GM19240 (cell line): ENCODE data around the gene LRRC3C.
A peak's percentile ranks its signal among the peaks of the same experiment; 100 is the strongest.

Experiments
- DNase-seq: peaks from one replicate; pipeline ENCODE4 v3.0.0; 2011; ENCODE audit warnings: low spot score; ENCODE audit not compliant: insufficient read length

Gene LRRC3C

DNA sequence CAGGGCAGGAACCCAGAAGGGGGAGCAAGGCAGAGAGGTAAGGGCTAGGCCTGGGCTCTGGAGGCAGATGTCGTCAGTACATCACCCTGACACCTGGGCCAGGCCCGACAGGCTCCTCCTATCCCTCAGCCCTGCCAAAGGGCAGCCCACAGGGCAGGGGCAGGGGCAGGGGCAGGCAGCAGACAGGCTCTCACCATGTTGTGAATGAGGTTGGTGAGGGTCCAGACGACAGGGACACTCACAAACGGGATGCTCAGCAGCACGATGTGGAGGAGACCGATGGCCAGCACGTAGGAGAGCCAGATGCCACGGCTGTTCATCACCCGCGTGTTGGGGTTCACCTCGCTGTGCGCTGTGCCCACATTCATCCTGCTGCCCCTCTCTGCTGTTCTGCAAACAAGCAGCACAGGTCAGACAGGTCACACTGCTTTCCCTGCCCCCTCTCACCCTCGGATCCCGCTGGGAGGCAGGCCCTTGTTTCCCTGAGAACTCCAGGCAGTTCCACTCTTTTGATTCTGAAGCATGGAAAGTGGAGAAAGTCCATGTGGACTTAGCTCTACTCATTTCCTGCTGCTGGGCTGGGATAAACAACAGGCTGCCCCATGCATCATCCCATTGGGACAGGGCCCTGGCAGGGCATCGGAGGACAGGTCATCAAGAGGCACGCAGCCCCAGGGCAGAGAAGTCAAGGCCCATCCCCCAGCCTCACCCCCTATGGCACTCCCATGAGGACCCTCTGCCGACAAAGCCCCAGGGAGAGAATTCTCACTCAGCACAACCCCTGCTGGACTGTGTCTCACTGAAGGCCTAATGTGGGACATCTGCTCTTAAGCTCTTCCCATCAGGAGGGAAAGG, 3.5 kb upstream of the LRRC3C start:
- no peak for DNase-seq

DNA sequence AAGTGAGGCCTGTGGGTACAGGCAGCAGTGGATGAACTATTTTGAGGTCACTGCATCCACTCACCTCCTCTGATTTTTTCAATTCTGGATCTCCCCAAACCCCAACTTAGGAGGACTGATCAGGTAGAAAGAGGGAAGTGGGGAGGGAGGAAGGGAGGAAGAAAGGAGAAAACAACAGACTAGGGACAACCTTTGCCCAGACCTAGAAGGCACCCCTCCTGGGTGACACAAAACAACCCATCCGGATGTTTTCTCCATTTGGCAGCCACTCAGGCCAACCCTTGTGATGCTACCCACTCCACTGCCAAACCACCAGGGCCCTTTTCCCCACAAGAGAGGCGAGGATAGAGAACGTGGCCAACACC, 2.9 kb upstream of the LRRC3C start:
- DNase-seq: no peak

DNA sequence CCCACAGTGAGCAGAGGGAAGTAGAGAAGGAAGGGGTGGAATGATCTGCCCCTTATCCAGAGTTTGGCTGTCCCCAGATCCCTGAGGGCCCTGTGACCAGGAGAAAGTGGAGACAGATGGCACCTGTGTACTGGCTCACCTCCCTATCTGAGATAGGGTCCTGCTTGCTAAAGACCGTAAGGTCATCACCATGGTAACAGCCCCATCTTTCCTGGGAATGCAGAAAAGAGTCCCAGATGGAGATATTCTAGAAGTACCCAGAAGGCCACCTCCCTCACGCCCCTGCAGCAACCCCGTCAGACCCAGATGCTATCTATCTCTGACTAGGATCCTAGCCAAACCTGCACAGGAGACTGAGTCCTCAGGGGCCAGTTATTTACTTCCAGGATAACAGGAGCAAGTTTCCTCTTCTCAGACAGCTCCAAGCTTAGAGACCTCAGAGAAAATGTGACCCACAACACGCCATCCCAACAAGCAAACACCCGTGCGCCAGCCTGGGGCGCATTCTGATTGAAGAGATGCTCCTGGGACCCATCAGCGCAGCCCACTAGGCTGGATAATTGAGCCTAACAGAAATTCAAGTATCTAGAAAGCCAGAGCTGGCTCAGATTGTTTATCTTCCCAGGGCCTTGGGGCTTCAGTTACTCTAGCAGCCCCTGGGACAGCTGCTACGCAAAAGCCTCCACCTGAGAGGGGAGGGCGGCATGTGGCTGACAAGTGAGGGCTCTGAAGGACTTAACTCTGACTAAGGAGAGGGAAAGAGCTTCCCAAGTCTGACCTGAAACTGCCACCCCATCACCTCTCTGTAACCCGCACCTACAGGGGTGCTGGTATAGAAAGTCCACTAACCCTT, 2.0 kb upstream of the LRRC3C start:
- no peak for DNase-seq

DNA sequence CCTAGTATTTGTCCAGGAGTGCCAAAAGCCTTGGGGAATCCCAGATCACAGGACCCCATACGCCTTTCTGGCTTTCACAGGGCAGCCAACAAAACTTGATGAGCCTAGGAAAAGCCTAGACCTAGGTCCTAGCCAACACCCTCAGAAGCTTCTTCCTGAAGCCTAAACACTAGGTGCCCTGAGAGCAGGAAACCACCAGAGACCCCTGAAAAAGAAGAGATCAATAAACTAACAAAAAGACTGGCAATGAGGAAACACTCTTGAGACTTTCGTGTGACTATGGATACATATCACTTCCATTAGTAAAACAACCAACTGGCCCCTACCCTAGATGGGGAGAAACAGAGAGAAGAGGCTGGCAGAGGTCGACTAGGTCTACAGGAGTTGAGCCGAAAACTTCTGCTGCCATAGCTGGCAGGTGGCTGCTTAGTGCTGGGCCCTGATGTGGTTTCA, 1.4 kb upstream of the LRRC3C start:
- no peak for DNase-seq

DNA sequence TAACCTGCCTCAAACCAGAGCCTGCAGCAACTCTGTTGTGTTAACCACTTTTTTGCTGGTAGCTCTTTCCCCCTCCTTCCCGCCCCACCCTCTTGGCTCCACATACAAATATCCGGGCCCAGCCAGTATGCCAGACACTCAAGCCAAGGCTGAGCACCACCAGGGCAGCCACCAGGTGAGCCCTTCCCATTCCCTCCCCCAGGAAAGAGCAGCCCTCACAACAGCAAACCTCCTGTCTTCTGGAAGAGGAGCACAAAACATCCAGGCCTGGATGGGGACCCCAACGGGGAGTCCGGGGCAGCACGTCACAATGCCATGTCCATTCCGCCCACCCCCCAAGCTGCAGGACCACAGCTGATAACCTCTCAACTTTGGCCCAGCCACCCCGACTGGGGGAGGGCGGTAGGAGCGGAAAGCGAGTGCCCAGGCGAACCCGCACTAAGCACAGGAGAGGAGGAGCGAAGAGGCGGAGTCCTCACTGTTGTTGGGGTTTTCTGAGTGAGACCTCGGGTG, 888 bp upstream of the LRRC3C start:
- no peak for DNase-seq

DNA sequence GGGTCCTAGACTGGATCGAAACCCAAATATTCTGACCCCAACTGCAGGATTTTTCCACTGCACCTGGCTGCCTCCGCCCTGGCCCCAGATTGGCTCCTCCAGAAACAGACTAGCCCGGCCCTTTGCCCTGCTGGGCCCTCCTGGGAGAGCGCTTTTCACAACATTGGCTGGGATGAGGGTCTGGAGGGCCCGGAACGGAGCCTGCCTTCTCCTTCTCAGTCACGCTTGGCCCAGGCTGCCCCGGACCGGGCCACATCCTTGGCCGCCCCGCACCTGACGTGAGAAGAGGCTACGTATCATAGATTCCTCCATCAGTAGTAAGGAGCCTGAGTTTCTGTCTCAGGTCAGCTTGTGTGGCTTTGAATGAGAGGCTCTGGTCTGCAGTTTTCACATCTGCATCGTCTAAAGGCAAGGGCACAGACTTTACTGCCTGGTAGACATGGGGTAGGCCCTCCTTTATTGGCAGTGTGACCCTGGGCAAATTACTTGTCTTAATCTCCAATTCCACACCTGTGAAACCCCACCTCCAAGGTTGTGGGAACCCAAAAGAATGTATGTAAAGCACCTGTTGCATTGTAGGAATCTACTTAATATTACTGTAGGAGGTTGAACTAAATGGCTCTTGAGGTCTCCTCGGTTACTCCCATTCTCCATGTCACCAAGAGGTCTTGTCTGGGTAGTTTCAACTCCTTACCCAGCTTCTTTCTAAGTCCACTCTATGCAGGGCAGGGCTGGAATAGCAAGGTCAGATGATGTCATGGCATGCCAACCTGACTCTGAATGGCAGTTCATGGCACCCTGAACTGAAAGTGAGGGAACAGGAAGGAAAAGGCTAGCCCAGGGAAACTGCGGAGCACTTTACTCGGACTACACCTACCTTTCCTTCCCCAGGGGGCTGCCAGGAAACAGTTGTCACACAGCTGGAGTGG, 661 bp downstream of the LRRC3C start:
- DNase-seq: no peak

DNA sequence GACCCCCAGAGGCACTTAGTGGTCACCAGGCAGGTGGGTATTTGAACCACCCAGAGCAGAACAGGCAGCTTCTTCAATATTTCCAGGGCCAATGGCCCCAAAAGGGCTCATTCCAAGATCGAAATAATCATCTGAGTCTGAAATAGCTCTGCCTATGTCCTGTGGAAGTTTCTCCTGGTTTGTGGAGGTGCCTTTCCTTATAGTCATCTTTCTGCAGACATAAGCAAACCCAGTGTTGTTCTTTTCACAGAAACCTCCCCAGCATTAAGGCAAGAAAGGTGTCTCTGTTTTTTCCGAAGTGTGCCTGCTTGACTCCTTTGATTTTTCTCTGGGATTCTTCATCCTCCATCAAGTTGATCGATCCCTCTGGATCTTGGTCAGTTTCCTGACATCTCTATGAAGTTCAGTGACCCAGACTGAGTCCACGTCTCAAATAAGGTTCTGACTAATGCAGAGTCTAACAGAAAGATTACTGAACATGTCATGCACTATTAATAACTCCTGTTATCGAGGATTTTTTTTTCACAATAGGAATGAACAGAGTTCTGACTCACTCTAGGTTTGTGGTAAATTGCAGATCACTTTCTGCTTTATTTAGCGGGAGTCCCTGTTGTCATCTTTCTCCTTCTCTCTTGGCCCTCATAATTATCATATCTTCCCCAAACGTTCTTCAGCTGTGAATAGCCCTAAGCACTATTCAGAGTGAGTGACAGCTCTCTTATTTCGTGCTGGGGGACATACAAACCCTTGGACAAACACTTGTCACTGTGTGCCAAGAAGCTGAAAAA, 1.5 kb downstream of the LRRC3C start:
- DNase-seq: no peak

DNA sequence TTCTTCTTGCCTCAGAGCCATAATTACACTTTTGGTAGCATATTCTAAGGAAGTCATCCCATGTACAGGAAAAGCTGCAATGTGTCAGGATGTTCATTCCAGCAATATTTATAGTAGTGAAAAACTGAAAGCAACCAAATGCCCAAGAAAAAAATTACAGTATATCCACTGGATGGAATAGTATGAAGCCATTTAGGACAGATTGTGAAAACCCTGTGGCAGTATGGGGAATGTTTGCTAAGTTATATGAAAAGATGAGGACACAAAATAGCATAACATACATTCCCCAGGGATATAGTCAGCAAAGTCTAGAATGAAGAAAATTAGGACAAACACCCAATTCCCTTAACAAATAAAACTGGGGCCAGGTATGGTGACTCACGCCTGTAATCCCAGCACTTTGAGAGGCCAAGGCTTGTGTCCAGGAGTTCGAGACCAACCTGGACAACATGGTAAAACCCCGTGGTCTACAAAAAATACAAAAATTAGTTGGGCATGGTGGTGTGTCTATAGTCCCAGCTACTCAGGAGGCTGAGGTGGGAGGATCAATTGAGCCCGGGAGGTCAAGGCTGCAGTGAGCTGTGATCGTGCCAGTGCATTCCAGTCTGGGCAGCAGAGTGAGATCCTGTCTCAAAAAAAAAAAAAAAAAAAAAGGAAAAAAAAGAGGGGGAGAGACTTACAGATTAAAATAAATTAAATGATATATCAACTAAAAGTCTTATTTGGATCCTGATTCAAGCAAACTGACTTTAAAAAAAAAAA, 2.3 kb downstream of the LRRC3C start:
- no peak for DNase-seq

DNA sequence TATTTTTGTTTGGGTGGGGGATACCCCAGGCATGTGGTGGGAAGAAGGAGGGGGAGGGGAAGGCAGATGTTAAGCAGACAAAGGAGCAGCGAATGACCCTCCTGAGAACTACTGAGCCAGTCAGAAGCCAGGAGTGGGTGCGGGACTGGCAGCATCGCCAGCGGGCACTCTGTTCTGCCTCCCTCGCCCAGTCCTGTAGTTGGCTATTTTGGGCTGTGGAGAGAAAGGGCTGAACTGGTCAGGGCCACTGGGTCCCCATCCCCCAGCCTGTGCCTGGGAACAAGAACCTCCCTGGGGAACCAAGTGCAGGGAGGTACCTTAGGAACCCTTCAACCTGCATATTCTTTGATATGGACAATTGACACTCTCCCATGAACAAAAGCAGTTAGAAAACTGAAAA, 6.4 kb downstream of the LRRC3C start:
- no peak for DNase-seq

DNA sequence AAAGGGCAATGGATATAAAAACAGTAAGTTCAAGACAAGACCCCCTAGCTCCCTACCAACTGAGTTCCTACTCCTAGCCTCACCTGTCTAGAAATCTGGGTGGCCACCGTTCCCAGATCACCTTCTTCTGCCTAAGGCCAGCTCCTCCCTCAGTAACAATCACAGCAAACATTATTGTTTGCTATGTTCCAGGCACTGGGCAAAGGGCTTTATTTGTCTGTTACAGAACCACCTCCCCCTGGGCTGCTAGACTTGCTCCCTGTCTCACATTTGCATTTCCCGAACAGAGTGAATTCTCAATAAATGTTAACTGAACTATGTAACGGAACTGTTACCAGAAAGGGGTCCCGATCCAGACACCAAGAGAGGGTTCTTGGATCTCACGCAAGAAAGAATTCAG, 6.8 kb downstream of the LRRC3C start:
- DNase-seq: no peak

DNA sequence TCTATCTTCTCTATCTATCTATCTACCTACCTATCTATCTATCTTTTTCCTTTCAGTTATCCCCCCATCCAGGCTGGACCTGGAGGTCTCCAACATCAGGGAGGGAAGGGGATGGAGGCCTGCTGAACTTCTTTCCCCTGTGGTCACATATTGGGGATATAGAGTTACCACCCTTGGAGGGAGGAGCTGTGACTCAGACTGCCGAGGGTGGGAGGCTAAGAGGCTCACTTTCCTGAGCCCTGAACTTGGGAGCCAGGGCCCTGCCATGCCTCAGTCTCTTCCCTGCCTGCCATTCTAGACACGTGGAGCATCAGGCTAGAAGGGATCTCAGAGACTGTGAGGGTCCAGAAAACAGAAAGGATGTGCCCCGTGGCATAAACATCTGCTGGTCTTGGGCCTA, 8.4 kb downstream of the LRRC3C start:
- DNase-seq: no peak

DNA sequence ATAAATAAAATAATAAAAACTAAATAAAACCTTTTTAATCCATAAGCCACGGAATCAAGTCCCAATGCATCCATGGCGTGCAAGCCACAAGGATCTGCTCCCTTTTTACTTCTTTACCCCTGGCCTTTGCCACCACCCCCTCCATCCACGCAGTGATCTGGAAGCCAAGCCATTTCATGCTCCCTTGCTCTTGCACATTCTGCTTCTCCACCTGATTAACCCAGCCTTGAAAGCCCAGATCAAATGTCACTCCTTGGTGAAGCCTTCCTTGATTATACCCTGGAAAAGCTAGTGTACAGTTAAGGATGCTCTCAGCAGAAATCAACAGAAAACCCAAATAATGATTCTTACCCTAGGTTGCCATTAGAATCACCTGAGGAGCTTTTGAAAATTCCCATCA, 9.9 kb downstream of the LRRC3C start:
- DNase-seq: no peak

DNA sequence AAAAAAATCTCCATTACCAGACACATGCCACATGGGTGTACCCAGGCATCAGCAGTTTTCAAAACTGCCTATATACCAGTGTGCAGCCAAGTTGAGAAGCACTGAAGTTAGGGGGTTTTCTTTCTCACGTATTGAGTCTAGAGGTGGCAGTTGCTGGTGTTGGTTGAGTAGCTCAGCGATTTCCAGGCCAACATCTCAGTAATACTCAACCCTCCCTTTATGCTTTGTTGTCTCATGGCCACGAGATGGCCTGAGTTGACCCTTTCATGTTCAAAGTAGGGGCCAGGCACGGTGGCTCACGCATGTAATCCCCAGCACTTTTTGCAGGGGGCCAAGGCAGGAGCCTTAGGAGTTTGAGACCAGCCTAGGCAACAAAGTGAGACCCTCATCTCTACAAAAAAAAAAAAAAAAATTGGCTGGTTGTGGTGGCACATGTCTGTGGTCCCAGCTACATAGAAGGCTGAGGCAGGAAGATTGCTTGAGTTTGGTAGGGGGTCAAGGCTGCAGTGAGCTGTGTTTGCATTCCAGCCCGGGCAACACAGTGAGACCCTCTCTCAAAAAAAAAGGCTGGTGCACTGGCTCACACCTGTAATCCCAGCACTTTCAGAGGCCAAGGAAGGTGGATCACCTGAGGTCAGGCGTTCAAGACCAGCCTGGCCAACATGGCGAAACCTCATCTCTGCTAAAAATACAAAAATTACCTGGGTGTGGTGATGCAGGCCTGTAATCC, 10.8 kb downstream of the LRRC3C start:
- no peak for DNase-seq

DNA sequence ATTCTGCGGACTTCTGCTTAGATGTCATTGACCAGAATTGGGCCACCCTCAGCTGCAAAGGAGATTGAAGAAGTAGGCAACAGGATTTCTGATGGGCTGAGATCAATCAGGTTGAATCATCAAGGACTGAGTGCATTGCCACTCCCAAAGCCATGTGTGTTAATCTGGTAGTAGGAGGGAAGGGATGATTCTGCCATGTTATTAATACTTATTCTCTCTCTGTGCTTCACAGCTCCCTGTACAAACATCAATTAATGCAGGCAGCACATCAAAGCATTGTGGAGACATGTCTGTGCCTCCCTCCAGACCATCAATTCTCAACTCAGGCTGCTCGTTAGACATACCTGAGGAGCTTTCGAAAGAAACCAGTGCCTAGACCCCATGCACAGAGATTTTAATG, 11.6 kb downstream of the LRRC3C start:
- DNase-seq: no peak

DNA sequence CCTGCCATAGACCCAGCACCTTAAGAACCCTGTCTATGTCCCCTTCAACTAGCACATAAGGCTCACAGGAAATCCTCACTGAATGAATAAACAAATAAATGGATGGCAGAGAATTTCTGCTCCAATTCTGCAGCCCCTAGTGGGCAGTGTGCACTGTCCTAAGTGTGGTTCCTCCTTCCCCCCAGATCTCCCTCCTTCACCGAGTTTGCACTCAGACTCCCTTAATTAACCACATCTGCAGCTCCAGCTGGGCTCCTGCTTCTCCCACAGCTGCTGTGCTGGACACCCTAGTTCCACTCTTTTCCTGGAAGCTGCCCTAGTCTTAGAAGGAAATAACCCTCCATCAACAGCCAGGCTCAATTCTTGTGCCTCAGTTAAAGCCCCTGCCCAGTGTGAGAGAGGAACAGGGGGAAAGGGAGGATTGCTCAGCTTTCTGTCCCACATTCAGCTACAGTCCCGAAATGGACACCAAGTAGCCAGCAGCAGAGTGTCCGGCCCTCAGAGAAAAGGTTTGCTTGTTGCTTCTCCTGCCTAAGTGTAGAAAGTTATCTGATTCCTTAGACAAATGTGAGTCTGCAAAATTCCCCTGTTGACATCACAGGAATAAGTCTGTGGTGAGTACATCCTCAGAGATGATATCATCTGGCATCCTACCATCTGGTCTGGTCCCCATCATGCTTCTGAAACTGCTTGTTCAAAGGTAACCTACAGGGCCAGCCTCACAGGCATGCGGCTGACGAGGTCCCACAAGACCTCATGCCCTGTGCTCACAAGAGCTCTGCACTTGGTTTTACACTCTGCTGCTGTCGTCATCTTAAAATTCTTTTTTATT, 12.3 kb downstream of the LRRC3C start:
- DNase-seq: peak; percentile 53

DNA sequence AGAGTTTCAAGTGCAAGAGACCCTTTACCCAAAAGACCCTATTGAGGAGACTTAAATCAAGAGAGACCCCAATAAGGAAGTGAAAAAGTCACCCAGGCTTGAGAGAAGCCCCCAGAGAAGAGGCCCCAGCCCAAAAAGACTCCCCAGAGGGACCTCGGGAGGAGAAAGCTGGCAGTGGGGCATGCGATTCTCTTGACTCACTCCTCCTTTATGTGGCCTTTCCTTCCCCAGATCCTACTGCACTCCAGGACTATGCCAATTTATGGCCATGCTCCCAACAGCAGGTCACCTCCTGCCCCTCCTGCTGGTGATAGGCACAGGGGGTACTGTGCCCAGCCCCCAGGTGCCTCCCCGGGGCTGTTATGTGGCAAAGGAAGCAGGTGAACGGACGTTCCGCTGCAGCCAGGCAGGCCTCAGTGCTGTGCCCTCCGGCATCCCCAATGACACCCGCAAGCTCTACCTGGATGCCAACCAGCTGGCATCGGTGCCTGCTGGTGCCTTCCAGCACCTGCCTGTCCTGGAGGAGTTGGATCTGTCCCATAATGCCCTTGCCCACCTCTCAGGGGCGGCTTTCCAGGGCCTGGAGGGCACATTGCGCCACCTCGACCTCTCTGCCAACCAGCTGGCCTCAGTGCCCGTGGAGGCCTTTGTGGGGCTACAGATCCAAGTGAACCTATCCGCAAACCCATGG, 16.3 kb downstream of the LRRC3C start:
- no peak for DNase-seq

DNA sequence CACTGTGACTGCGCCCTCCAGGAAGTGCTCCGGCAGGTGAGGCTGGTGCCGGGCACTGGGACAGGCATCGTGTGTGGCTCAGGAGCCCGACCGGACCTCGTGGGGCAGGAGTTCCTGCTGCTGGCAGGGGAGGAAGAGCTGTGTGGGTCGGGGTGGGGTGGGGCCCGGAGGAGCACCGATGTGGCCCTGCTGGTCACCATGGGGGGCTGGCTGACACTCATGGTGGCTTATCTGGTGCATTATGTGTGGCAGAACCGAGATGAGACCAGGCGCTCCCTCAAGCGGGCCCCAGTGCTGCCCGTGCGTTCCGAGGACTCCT, 16.8 kb downstream of the LRRC3C start:
- no peak for DNase-seq
